Skin epidermis (tissue), 12 donors: ENCODE data around the gene SLFN11.
"Not testable (repeated sequence)": the region's sequence is repeated elsewhere in the genome, so short reads cannot be mapped to it uniquely, and the experiment has no call there.

Experiments
- H3K27ac ChIP-seq, 21 experiments: fragments of 200-600 bp; sonication (generic) in 11 of 21; one replicate each; pipeline ENCODE4 v1.5.0; 2020; ENCODE audit warnings: mild to moderate bottlenecking in 3 of 21, inconsistent platforms in 2 of 21, moderate library complexity in 2 of 21
- H3K4me3 ChIP-seq, 7 experiments: fragments of 200-600 bp; sonication (generic) in 2 of 7; one replicate each; pipeline ENCODE4 v1.5.0; 2020; ENCODE audit warnings: inconsistent platforms in 2 of 7, mild to moderate bottlenecking in 2 of 7, moderate library complexity in 1 of 7

The SLFN11 gene

GRCh38 chr17:35361027-35361426, 12.4 kb downstream of the SLFN11 start:
- no peak overlapping the region for H3K4me3 ChIP-seq

GRCh38 chr17:35359398-35359797, 14.0 kb downstream of the SLFN11 start:
- Histone ChIP-seq H3K27ac (no peak overlapping the region), H3K4me3 (no peak overlapping the region)

More at GRCh38 chr17:35361027-35361426, 12.4 kb downstream of the SLFN11 start:
- no peak overlapping the region for H3K27ac ChIP-seq

DNA sequence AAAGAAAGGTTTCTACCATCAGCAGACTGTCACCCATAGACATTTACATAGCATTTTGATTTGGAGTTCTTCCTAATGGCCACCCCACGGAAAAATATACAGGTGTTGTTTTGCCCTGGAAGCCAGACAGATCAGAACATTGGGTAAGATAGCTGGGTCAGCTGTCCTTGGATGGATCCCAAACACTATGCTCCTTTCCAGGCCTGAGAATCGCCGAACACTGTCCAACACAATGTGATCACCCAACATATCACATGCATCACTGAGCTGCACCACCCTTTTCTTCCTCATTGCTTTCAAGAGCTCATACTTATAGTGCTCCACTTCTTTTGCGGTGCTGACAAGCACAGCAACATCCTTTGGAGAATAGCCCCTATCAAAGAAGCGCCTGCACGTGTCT, 21.1 kb downstream of the SLFN11 start:
- H3K4me3 ChIP-seq = no peak overlapping the region
- no peak overlapping the region for H3K27ac ChIP-seq

DNA sequence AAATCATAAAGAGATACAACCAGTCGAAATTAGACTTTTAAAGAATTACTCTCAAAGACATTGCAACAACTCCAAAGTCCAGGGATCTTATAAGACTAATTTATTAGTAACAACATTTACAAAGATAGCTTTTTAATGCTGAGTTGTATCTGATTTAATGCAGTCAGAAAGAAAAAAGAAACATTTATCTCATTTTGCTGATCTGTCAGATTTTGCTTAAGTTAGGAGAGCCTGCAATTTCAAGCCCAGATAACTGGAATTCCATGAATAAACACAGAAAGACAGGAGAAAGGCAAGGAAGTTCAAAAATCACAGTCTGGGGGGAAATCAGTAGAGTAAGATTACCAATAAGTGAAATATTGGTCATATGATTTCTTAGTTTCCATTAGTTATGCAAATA, 22.9 kb downstream of the SLFN11 start:
- Histone ChIP-seq H3K4me3 (no peak overlapping the region), H3K27ac (no peak overlapping the region)

DNA sequence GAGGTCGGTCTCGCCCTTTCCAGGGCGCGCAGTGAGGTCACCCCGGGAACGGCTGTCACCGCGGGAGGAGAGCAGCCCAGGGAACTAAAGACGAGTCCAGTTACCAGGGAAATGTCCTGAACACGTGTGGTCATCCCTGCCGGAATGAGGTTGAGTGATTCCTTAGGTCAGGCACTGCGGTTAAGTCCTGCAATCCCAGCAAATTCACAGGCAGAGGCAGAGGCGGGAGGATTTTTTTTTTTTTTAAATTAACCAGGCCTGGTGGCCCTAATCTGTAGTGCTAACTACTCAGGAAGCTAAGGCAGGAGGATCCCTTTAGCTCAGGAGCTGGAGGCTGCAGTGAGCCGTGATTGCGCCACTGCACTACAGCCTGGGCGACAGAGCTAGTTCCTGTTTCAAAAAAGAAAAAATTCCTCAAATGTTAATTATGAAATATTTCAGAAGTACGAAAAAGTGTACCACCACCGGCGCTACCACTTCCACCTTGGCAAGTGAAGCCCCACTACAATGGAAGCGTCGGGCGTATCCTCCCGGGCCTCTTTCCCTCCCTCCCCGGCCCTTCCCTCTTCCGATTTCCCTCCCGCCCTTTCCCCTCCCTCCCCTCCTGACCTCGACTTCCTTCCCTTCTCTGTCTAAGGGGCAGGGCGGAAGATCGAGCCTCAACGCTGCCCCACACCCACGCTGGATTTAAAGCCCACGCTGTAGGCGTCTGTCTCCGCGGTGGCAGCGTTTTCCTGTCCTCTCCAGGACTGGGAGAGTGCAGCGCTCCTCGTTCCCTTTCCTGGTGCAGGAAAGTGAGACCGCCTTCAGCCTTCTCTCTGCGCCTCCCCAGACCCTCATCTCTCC, 27.3 kb downstream of the SLFN11 start:
- H3K27ac ChIP-seq = peak overlapping the region in 20 of 21 experiments; percentile 1 to 84 (median 72)
- peak overlapping the region; percentile 9 to 39 (median 31) for H3K4me3 ChIP-seq

DNA sequence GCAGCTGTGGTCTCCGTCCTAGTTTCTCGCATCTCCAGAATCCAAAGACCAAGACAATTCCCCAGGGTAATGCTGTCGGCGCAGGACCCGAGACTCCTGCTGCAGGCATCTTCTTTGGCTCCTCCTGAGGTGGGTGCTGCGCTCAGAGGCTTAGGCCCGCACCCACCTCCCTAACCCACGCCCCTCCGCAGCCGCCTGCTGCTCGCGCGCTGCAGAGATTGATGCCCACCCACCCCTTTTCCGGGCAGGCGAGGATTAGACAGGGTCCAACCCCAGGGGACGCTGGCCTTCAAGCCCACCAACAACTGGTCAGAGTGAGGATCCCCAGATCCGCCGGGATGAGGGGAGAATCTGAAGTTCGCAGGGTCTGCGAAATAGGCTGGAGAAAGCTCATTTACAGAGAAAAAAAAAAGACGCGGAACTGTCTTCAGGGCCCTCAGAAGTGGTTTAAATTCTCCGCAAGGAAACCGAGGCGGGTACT, 27.9 kb downstream of the SLFN11 start:
- H3K27ac ChIP-seq = peak overlapping the region in 19 of 21 experiments; percentile 37 to 84 (median 73)

DNA sequence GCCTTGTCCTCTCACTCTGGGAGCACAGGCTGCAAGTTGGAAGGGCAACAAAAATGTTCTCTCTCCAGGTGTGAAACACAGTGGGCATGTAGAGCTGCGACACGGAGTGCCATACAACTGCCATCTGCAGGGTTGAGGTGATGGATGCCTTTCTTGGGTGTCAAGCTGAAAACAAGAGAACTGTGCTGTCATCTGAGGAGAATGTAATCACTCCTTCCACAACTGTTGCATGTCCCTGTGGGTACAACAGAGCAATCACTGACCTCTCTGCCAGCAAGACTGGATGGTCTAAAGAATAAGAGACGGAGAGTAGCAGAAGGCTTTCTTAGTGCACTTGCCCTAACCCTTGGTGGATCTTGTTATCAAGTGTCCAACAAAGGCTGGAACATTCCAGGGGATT, 29.2 kb downstream of the SLFN11 start:
- Histone ChIP-seq H3K4me3 (no peak overlapping the region), H3K27ac (no peak overlapping the region)

More for the DNA sequence above, 27.9 kb downstream of the SLFN11 start:
- H3K4me3 ChIP-seq = peak overlapping the region; percentile 9 to 39 (median 31)

DNA sequence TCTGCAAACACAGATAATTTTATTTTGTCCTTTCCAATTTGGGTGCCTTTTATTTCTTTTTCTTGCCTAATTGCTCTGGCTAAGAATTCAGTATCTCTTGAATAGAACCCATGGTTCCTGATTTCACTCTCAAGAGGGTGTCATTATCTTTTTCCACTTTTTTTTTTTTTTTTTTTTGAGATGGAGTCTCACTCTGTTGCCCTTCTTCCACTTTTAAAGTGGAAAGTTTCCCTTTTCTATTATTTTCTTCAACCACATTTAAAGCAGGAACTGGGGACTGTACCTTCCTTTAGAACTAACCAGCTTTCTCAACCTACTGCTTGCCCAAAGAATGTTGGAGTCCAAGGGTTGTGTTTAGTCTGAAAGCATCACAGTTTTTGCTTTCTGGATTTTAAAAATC, 31.1 kb downstream of the SLFN11 start:
- Histone ChIP-seq H3K27ac (peak overlapping the region in 2 of 21 experiments; percentile 38 to 45), H3K4me3 (no peak overlapping the region)

- Histone ChIP-seq H3K4me3 (no peak overlapping the region), H3K27ac (peak overlapping the region in 3 of 21 experiments; percentile 14 to 38 (median 23))
Observed at GRCh38 chr17:35341411-35341992, 31.9 kb downstream of the SLFN11 start.

GRCh38 chr17:35338230-35338629, 35.2 kb downstream of the SLFN11 start:
- Histone ChIP-seq H3K27ac (no peak overlapping the region), H3K4me3 (no peak overlapping the region)

- Histone ChIP-seq H3K27ac (no peak overlapping the region), H3K4me3 (no peak overlapping the region)
Observed at GRCh38 chr17:35337364-35337763, 36.1 kb downstream of the SLFN11 start.

DNA sequence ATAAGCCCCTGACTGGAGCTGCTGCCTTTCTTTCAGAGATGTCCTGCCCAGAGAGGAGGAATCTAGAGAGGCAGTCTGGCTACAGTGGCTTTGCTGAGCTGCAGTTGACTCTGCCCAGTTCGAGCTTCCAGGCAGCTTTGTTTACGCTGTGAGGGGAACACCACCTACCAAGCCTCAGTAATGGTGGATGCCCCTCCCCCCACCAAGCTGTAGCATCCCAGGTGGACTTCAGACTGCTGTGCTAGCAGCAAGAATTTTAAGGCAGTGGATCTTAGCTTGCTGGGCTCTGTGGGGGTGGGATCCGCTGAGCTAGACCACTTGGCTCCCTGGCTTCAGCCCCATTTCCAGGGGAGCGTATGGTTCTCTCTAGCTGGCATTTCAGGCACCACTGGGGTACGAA, 39.8 kb downstream of the SLFN11 start:
- H3K4me3 ChIP-seq, H3K27ac ChIP-seq: not testable (repeated sequence)

DNA sequence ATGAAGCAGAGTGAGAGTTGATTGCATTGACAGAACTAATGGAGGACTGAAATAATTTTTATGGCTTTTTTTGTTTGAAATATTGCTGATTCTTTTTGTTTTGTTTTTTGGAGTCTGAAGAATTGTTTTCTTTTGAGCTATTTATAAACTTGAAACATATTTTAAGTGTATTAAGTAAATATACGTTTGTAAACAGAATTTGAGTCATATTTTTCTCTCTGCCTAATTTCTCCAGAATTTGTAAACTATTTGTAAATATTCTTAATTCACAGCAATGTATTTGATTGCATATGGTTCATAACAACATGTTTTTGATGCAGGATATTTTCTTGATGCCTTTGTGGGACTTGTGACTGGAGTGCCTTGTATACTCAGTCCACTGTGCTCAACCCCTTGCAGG, 50.7 kb downstream of the SLFN11 start:
- no peak overlapping the region for H3K4me3 ChIP-seq
- H3K27ac ChIP-seq = no peak overlapping the region

- H3K4me3 ChIP-seq = no peak overlapping the region
- peak overlapping the region in 1 of 21 experiments; percentile 79 for H3K27ac ChIP-seq
Observed at GRCh38 chr17:35315971-35316370, 57.5 kb downstream of the SLFN11 start.

DNA sequence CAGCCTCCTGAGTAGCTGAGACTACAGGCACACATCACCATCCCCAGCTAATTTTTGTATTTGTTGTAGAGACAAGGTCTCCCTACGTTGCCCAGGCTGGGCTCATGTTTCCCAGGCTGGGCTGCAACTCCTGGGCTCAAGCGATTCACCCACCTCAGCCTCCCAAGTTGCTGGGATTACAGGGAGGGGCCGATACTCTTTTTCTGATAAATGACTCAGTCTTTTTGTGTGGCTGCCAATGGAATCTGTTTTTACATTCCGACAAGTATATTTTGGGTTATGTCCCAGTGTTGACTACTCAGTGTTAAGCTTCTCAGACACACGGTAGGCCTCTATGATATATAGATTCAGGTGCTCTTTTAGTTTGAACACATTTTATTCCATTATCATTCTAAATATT, 58.1 kb downstream of the SLFN11 start:
- H3K27ac ChIP-seq = peak overlapping the region in 13 of 21 experiments; percentile 3 to 83 (median 50)
- H3K4me3 ChIP-seq = no peak overlapping the region

GRCh38 chr17:35314415-35315216, 58.8 kb downstream of the SLFN11 start:
- Histone ChIP-seq H3K4me3 (peak overlapping the region in 2 of 7 experiments; percentile 32 to 34), H3K27ac (peak overlapping the region in 16 of 21 experiments; percentile 3 to 83 (median 50))

DNA sequence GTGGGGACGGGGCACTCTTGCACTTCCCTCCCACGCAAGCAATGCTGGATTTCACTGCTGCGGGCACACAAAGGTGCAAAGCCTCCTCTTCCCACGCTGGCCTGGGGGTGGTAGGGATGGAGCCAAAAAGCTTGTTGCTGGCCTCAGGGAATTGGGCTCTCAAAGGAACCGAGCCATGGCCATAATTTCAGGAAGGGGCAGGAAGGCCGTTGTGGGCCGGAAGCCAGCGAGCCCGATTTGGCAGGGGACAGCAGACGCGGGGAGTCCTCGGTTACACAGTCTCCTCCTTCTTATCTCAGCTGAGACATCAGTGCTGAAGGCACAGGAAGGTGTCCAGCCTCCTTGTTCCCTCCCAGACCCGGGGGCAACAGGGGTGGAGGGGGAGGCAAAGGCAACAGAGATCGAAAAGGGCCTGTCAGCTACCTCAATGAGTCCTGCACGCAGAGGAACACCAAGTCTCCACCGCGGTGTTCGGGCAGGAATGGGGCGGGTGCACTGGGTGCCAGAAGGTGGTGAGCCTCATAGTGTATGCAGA, 59.5 kb downstream of the SLFN11 start:
- peak overlapping the region; percentile 4 to 34 (median 29) for H3K4me3 ChIP-seq
- H3K27ac ChIP-seq = peak overlapping the region in 18 of 21 experiments; percentile 0 to 83 (median 59)

- Histone ChIP-seq H3K4me3 (peak overlapping the region; percentile 4 to 34 (median 29)), H3K27ac (peak overlapping the region in 17 of 21 experiments; percentile 30 to 83 (median 63))
Observed at GRCh38 chr17:35312790-35313711, 60.4 kb downstream of the SLFN11 start.

- Histone ChIP-seq H3K27ac (peak overlapping the region in 2 of 21 experiments; percentile 40 to 79), H3K4me3 (no peak overlapping the region)
Observed at GRCh38 chr17:35312346-35312745, 61.1 kb downstream of the SLFN11 start.
